A549 (cell line): Measurements from ENCODE around the gene FGF8.

Experiments used
- CBX2 ChIP-seq: fragments of 200-600 bp; sonication (generic); IDR thresholded peaks from 2 replicates; pipeline ENCODE4 v1.6.1; 2016; ENCODE audit warnings: low read depth, mild to moderate bottlenecking, borderline replicate concordance
- CEBPB ChIP-seq, 2 experiments: fragments of >200 bp in 1 of 2; sonication (Bioruptor Twin) in 1 of 2; formaldehyde crosslinking in 1 of 2; IDR thresholded peaks; 2 replicates each; pipeline ENCODE4 v1.6.1; 2012 to 2016
- CHD2 ChIP-seq: fragments of 150-350 bp; IDR thresholded peaks from 2 replicates; pipeline ENCODE4 v1.6.1; 2014; ENCODE audit warnings: low read length; ENCODE audit not compliant: partially characterized antibody
- ELK1 ChIP-seq: fragments of 150-350 bp; IDR thresholded peaks from 2 replicates; pipeline ENCODE4 v1.6.1; 2014; ENCODE audit warnings: low read depth, mild to moderate bottlenecking, low read length
- EP300 ChIP-seq, 2 experiments: fragments of >200 bp; sonication (Bioruptor Twin); formaldehyde crosslinking; IDR thresholded peaks; 2 replicates in 1 of 2; 3 replicates in 1 of 2; pipeline ENCODE4 v1.6.1; 2016 to 2017
- JUN ChIP-seq, 2 experiments: fragments of >200 bp; sonication (Bioruptor Twin); formaldehyde crosslinking; IDR thresholded peaks; 2 replicates in 1 of 2; 3 replicates in 1 of 2; pipeline ENCODE4 v1.6.1; 2016 to 2017
- KDM1A ChIP-seq: fragments of 200-600 bp; sonication (generic); IDR thresholded peaks from 2 replicates; pipeline ENCODE4 v1.6.1; 2016; ENCODE audit warnings: low read depth, mild to moderate bottlenecking
- MAZ ChIP-seq: fragments of 150-350 bp; IDR thresholded peaks from 2 replicates; pipeline ENCODE4 v1.6.1; 2014; ENCODE audit warnings: antibody characterized with exemption, low read depth, low read length, borderline replicate concordance
- POLR2A ChIP-seq: IDR thresholded peaks from 2 replicates; pipeline ENCODE4 v1.6.1; 2012; ENCODE audit warnings: mild to moderate bottlenecking, low read length
- TF ChIP-seq, protein P1 (sequence below): fragments of >200 bp; sonication (Bioruptor Twin); formaldehyde crosslinking; IDR thresholded peaks from 3 replicates; pipeline ENCODE4 v1.5.1; 2016
- TF ChIP-seq, protein P2 (sequence below): fragments of 450-650 bp; IDR thresholded peaks from 2 replicates; pipeline ENCODE4 v1.6.1; 2014; ENCODE audit warnings: antibody characterized with exemption

DNA sequence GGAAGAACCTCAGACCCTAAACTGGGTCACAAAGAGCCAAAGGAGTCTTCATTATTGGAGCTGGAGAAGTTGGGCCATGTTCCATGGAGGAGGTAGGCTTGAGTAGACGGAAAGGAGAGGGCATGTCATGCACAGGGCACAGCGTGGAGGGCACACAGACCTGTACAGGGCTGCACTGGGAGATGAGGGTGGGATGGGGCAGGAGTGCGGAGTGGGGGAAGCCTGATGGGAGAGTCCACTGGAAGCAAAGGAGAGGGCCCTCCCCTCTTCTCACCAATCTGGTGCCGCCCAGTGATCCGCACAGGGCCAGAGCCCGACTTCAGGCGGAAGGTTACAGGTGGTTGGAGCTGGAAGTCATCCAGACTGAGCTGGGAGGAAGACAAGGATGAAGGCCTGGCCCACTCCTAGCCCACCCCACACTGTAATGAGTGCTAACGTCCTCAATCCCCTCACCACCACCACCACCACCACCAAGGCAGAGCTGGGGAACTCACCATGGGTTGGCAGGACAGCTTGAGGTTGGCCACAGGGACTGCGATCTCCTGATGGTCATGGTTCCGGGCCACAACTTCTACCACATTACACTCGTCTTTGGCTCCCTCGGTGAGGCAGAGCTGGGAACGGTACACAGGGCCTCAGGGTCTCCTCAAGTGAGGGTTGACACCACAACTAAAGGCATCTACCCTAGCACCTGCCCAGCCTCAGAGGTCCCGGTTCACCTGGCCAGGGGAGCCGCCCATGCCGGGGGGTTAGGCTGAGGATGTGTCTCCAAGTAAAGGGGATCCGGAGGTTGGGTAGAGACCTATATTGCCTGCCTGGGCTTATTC is 6.3 kb upstream of the FGF8 start:
- TF ChIP-seq, protein P1, sequence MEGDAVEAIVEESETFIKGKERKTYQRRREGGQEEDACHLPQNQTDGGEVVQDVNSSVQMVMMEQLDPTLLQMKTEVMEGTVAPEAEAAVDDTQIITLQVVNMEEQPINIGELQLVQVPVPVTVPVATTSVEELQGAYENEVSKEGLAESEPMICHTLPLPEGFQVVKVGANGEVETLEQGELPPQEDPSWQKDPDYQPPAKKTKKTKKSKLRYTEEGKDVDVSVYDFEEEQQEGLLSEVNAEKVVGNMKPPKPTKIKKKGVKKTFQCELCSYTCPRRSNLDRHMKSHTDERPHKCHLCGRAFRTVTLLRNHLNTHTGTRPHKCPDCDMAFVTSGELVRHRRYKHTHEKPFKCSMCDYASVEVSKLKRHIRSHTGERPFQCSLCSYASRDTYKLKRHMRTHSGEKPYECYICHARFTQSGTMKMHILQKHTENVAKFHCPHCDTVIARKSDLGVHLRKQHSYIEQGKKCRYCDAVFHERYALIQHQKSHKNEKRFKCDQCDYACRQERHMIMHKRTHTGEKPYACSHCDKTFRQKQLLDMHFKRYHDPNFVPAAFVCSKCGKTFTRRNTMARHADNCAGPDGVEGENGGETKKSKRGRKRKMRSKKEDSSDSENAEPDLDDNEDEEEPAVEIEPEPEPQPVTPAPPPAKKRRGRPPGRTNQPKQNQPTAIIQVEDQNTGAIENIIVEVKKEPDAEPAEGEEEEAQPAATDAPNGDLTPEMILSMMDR: no peak
- TF ChIP-seq POLR2A (no peak), CBX2 (no peak), CHD2 (no peak), MAZ (no peak), ELK1 (no peak), CEBPB (IDR thresholded peaks at IDR 0.05) (no peak), EP300 (IDR thresholded peaks at IDR 0.05) (no peak), KDM1A (no peak), JUN (IDR thresholded peaks at IDR 0.05) (no peak)
- TF ChIP-seq, protein P2, sequence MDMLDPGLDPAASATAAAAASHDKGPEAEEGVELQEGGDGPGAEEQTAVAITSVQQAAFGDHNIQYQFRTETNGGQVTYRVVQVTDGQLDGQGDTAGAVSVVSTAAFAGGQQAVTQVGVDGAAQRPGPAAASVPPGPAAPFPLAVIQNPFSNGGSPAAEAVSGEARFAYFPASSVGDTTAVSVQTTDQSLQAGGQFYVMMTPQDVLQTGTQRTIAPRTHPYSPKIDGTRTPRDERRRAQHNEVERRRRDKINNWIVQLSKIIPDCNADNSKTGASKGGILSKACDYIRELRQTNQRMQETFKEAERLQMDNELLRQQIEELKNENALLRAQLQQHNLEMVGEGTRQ: no peak
